Testis (tissue), 2 donors: ENCODE data around the gene ADAM11.

Experiments
- CTCF ChIP-seq, 3 experiments: fragments of 450-650 bp in 2 of 3; fragments of 200-600 bp in 1 of 3; sonication (generic) in 1 of 3; IDR thresholded peaks; one replicate each; pipeline ENCODE4 v1.5.1; 2016 to 2019; ENCODE audit warnings: antibody characterized with exemption in 3 of 3, mild to moderate bottlenecking in 2 of 3, moderate library complexity in 1 of 3
- POLR2A ChIP-seq: fragments of 450-650 bp; IDR thresholded peaks from one replicate; pipeline ENCODE4 v1.6.1; 2017; ENCODE audit warnings: antibody characterized with exemption, mild to moderate bottlenecking, moderate library complexity

DNA sequence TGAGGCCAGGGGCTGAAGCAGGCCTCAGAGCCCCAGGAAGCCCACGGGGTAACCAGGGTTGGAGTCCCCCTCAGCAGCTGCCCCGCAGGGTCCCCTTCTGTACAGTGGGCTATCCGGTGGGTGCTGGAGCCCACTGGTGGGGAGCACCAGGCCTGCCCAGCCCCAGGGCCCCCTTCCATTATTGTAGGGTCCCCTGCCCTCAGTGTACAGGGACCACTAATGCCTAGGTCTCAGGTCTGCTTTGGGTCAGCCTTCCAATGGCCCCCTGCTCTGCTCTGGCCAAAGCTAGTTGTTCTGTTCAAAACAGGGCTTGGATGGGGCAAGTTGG, 1.1 kb downstream of the ADAM11 start:
- TF ChIP-seq CTCF (IDR thresholded peaks at IDR 0.05) (no peak), POLR2A (no peak)
